GM21381 (cell line): Measurements from ENCODE around the gene PPP1R2.

Source experiments
- ATAC-seq: cut with Tn5 transposase; IDR thresholded peaks from one replicate; pipeline ENCODE4 v1.9.1; 2021; ENCODE audit warnings: mild to moderate bottlenecking, moderate library complexity; ENCODE audit not compliant: unreplicated experiment

Gene PPP1R2

DNA sequence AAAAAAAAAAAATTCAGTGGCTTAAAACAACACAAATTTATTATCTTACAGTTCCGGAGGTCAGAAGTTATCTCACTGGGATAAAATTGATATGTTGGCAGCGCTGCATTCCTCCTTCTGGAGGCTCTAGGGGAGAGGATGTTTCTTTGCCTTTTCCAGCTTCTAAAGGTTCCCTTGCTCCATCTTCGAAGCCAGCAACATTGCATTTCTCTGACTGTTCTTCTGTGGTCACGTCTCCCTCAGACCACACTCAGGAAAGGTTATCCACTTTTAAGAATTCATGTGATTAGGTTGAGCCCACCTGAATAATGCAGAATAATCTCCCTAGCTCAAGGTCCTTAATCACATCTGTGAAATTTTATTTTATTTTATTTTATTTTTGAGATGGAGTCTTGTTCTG lies 76.9 kb downstream of the PPP1R2 start:
- ATAC-seq = no peak
